ENCODE data around the gene GBGT1.

DNA sequence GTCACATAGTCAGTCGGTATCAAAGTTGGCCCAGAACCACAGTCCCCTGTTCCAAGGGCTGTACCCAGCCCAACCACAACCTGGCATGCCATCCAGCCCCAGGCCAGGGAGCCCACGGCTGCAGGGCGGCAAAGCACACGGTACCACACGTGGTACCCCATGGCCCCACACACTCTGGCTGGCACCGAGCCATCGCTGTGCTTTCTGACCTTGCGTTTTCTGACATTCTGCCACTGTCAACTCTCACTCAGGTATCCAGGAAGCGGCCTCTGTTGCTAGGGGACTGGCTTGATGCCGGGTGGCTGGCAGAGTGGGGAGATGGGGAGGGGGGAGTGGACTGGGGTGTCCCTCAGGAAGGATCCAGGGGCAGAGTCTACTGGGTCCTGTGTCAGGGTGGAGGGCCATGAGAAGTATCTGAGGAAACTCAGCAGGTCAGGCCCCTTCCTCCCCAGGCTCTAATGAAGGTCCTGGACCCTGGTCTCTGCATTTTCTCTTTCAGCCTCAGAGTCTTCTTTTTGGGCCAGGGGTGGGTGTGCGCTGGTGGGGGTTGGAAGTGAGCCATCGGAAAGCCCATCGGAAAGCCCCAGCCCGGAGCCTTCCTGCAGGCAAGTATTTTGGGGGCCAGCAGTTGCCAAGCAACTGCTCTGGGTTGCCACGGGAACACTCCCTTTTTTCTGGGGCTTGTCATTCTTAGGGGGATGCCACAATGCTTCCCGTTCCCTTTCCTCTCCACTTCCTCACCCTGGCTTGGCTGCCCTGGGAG, 21.7 kb downstream of the GBGT1 start:
- TF ChIP-seq, protein P1, sequence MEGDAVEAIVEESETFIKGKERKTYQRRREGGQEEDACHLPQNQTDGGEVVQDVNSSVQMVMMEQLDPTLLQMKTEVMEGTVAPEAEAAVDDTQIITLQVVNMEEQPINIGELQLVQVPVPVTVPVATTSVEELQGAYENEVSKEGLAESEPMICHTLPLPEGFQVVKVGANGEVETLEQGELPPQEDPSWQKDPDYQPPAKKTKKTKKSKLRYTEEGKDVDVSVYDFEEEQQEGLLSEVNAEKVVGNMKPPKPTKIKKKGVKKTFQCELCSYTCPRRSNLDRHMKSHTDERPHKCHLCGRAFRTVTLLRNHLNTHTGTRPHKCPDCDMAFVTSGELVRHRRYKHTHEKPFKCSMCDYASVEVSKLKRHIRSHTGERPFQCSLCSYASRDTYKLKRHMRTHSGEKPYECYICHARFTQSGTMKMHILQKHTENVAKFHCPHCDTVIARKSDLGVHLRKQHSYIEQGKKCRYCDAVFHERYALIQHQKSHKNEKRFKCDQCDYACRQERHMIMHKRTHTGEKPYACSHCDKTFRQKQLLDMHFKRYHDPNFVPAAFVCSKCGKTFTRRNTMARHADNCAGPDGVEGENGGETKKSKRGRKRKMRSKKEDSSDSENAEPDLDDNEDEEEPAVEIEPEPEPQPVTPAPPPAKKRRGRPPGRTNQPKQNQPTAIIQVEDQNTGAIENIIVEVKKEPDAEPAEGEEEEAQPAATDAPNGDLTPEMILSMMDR (IDR thresholded peaks at IDR 0.05): no peak
- TF ChIP-seq POLR2A (IDR thresholded peaks at IDR 0.05) (no peak), POLR2AphosphoS5 (IDR thresholded peaks at IDR 0.05) (no peak)

Measured in gastroesophageal sphincter (tissue), 3 donors.